ENCODE measurements around the gene SORCS2.

DNA sequence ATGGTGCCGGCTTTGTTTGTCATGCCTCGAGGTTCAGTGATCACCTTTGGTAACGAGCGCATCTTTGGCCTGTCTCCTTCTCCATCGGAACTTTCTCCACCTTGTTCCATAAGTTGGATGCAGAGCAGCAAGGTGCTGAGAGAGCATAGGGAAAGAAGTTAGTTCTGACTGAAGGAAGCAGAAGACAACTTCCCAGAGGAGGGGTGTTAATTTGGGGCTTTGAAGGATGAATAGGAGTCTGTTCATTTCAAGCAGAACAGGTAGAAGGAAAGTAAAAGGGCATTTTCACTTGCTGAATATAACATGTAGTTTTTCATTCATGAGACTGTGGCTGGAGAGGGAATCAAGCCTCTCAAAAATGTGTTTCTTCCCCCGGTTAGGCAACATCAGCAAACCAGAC is 474.4 kb downstream of the SORCS2 start:
- TF ChIP-seq, protein P1, sequence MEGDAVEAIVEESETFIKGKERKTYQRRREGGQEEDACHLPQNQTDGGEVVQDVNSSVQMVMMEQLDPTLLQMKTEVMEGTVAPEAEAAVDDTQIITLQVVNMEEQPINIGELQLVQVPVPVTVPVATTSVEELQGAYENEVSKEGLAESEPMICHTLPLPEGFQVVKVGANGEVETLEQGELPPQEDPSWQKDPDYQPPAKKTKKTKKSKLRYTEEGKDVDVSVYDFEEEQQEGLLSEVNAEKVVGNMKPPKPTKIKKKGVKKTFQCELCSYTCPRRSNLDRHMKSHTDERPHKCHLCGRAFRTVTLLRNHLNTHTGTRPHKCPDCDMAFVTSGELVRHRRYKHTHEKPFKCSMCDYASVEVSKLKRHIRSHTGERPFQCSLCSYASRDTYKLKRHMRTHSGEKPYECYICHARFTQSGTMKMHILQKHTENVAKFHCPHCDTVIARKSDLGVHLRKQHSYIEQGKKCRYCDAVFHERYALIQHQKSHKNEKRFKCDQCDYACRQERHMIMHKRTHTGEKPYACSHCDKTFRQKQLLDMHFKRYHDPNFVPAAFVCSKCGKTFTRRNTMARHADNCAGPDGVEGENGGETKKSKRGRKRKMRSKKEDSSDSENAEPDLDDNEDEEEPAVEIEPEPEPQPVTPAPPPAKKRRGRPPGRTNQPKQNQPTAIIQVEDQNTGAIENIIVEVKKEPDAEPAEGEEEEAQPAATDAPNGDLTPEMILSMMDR (IDR thresholded peaks at IDR 0.05), result no peak
- TF ChIP-seq POLR2A (IDR thresholded peaks at IDR 0.05), result no peak

Measured in right lobe of liver (tissue), 4 donors.